Measurements from ENCODE around the gene NDUFV3.
"Not testable (repeated sequence)": the region's sequence is repeated elsewhere in the genome, so short reads cannot be mapped to it uniquely, and the experiment has no call there.

DNA sequence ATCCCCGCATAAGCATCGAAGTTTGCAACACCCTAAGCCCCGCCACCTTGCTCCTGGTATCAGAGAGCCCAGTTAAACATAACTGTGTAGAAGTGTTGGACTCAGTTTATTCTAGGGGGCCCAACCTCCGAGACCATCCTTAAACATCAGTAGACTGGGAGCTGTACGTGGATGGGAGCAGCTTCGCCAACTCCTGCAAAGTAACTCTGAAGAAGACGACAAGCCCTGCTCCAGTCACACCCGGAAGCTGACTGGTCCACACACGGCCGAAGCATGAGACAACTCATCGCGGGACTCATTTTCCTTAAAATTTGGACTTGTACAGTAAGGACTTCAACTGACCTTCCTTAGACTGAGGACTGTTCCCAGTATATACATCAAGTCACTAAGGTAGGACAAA is 40.9 kb downstream of the NDUFV3 start:
- TF ChIP-seq, protein P1, sequence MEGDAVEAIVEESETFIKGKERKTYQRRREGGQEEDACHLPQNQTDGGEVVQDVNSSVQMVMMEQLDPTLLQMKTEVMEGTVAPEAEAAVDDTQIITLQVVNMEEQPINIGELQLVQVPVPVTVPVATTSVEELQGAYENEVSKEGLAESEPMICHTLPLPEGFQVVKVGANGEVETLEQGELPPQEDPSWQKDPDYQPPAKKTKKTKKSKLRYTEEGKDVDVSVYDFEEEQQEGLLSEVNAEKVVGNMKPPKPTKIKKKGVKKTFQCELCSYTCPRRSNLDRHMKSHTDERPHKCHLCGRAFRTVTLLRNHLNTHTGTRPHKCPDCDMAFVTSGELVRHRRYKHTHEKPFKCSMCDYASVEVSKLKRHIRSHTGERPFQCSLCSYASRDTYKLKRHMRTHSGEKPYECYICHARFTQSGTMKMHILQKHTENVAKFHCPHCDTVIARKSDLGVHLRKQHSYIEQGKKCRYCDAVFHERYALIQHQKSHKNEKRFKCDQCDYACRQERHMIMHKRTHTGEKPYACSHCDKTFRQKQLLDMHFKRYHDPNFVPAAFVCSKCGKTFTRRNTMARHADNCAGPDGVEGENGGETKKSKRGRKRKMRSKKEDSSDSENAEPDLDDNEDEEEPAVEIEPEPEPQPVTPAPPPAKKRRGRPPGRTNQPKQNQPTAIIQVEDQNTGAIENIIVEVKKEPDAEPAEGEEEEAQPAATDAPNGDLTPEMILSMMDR (optimal IDR thresholded peaks at IDR 0.05 in 1 of 3, IDR thresholded peaks at IDR 0.05 in 1 of 3, conservative IDR thresholded peaks at IDR 0.05 in 1 of 3; ENCODE audit: extremely low read depth in 1 of 3, insufficient read depth in 2 of 3, low read length in 3 of 3), result not testable (repeated sequence)
- TF ChIP-seq EZH2 (IDR thresholded peaks at IDR 0.05; ENCODE audit: low read length), result not testable (repeated sequence)
